GM21447 (cell line): Measurements from ENCODE around the gene LRIT1.

ENCODE experiments used
- ATAC-seq: cut with Tn5 transposase; IDR thresholded peaks from one replicate; pipeline ENCODE4 v1.9.1; 2021; ENCODE audit not compliant: unreplicated experiment

Gene LRIT1

DNA sequence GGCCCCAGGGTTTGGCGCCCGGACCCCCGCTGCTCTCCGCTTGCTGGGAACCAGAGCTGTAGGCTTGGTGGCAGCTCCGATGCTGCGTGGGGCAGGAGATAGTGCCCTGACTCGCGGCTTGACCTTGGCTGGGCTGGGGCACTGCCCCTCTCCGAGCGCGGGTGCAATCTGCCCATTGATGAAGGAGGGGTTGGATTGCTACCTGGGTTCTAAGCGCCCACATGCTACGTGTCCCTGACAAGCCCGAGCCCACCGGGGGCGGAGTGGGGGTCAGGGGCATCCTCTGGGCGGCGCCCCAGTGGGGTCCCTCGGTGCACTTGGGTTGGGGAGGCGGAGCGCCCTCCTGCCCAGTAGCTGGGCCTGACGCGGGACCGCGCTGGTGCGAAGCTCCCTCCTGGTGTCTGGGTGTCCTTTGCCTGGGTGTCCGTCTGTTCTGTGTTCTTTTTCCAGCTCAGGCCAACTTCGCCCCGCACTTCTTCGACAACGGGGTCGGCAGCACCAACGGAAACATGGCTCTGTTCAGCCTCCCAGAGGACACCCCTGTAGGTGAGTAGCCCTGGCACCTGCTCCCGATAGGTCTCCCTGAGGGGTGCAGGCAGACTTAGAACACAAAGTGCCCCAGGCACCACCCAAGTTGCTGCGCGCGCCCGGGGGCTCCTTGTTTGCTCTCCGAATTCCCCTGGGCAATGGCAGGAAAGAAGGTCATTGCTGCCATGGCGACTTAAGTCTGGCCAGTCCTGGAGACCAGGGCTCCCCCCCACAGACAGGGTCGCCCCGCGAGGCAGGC lies 46.1 kb downstream of the LRIT1 start:
- no peak for ATAC-seq

DNA sequence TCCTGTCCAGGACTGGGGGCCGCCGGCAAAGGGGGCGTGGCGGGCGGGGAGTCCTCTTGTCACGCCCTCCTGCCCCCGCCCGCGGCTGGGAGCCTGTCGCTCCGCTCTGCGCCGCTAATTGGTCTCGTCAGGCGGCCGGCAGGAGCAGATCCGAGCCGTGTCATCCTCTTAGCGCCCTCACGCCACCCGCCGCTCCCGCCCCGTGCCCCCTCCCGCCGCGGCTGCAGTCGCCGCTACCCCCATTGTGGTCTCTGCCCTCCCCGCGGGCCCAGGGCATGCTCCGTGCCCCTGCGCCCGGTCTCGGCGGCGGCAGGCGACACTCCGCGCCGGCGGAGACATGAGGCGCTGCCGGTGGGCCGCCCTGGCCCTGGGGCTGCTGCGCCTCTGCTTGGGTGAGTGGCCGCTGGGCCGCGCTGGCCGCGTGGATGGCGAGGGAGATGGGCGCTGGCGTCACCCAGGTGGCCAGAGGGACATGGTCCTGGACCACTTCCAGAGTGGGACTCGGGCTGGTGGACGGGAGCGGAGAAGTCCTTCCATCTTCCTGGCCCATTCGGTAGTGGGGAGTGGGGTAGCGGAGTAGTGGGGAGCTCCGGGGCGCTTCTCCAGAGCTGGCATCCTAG lies 46.8 kb downstream of the LRIT1 start, which contains the start of gene CDHR1:
TSS of gene CDHR1 (plus strand) at position 114 of the 620 bp plus-strand sequence. CDS start at position 338, 224 bp downstream.
- ATAC-seq, result peak; percentile 68

DNA sequence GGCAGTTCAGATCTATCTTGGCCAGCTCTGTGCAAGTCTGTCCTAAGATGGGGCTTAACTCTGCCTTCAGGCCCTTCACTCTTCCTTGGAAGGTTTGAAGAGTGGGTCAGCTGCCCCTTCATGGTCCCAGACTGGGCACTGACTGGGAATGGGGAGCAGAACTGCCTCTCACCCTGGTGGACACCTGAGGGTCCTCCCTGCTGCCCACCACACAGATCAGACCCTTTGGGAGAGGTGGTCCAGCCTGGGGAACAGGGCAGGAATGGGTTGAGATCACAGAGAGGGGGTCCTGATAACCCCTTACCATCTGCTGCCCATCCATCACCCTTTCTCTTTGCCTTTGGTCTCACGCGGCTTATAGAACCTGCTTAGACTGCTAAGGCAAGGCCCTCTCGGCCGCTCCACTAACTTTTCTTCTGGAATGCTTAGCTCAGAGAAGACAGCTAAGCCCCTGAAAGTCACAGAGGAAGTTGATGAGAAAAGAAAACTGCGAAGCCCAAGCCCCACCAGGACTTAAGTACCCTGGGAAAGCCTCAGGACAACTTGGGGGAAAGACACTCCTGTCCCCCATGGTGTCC lies 47.4 kb downstream of the LRIT1 start:
- peak; percentile 12 for ATAC-seq

DNA sequence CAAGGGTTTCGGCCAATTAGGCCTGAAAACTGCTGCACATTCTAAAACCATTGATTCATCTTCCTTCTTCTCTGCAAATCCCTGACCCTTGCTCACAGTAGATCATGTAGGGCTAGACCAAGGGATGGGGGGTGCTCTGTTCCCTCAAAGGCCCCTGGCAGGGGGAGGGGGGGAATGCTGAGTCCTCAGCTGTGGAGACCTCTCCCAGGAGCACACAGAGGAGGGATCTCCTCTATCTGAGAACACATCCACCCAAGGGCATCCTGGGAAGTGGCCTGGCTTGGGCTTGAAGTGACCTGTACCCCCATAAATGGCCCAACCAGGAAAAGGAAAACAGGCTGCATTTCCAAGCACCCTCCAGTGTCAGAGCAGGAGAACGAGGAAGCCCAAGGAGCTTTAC lies 48.0 kb downstream of the LRIT1 start:
- ATAC-seq, result no peak

DNA sequence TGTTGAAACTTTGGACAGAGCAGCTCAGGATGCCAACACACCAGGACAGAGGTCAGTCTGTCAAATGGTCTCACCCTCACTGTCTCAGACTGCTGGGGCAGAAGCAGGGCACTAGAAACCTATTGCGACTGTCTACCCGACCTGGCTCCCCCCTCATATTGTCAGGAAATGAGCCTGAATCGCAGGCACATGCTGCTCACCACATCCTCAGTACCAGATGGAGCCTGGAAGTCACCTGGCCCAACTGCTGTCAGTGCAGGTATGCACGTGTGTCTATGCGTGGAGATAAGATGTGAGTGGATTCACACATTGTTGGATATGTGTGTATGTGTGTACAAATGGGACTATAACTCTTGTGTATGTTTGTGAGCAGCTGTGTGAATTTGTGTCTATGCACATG lies 50.2 kb downstream of the LRIT1 start:
- no peak for ATAC-seq

DNA sequence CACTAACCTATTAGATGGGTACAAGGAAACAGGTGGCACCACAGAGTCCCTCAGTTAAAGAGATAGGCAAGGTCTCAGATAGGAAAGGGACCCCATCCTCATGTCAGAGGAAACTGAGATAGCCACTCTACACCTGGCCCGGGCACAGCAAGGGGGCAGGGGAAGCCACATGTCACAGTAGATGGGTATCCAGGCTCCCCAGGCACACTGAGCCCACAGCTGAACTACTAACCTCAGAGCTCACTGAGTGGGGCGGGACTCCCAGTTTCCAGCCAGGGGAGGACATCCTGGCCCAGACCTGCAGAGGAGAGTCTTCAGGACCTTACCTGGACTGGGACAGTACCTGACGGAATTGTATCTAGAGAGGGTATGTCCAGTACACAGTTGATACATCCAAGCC lies 50.7 kb downstream of the LRIT1 start:
- no peak for ATAC-seq

DNA sequence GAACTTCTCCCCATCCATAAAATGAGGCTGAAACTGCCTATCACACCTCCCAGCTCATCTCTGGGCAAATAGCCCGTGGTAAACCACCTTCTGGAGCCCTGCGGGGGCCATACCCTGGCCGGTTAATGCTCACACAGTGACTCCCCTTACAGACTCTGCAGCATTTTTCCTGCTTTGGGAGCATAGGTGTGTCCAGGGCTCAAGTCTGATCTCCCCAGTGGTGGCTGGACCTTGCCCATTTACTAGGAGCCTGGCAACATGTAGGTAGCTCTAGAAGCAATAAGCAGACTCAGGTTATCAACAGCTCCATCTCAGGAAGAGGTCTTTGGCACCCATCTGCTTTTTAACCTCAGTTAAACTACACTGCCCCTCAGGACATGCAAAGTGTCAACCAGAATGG lies 52.5 kb downstream of the LRIT1 start:
- no peak for ATAC-seq

DNA sequence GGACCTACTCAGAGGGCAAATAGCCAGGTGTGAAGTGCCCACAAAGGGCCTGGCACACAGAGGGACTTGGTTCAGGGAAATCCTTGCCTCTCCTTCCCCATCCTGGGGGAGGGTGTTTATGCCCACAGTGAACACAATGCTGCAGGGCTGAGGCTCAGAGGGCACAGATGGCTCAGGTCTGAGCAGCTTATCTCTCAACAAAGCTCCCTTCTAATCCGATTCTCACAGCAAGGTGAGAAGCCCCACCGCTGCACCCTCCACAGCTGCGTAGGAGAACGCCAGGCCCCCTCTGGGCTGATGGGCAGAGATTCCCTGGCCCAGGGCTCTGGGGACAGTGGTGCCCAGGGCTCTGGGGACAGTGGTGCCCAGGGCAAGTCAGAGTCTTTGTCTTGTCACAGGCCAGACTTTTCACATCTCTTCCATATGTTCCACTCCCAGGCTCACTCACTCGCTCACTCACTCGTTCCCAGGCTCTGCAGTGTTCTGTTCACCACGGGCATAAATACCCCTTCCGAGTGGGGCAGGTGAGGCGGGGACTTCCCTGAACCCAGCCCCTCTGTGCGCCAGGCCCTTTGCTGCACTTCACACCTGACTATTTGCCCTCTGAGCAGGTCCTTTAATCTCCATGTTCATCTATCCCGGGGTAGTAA lies 55.7 kb downstream of the LRIT1 start:
- no peak for ATAC-seq

DNA sequence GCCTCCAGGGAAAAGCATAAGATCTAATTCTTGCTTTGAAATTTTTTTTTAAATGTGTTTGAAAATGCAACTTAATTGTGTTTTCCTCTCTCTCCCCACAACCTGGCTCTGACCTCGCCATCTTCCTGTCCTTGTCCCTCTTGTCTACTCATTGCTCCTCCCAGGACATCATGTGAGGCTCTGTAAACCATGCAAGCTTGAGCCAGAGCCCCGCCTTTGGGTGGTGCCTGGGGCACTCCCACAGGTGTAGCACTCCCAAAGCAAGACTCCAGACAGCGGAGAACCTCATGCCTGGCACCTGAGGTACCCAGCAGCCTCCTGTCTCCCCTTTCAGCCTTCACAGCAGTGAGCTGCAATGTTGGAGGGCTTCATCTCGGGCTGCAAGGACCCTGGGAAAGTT lies 56.8 kb downstream of the LRIT1 start:
- peak; percentile 43 for ATAC-seq

DNA sequence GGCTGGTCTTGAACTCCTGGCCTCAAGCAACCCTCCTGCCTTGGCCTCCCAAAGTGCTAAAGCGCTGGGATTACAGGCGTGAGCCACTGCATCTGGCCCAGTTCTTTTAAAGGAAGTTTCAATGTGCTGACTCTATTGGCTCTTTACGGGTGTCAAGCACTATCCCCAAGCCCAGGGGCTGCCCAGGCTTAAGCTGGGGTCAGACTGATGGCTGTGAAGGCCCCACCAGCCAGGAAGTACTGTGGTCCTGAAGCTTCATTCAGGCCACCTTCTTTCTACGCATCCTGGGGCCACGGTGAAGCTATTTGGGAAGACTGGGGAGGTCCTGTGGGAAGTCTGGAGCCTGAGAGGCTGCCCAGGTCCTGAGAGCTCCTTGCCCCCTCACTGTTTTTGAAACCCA lies 59.7 kb downstream of the LRIT1 start:
- no peak for ATAC-seq
